Measurements from ENCODE around the gene TRIM67. TPM values are rescaled to one million over a fixed set of nuclear protein-coding genes. Genes with fewer than 3 reads are reported as not detected.

Gene TRIM67
- total and polyA plus RNA-seq, 9 of the 15 experiments (the other 6 are each of a cell fraction or from before 2014, with no cell fraction given): 0.04 to 0.60 (median 0.31) TPM

DNA sequence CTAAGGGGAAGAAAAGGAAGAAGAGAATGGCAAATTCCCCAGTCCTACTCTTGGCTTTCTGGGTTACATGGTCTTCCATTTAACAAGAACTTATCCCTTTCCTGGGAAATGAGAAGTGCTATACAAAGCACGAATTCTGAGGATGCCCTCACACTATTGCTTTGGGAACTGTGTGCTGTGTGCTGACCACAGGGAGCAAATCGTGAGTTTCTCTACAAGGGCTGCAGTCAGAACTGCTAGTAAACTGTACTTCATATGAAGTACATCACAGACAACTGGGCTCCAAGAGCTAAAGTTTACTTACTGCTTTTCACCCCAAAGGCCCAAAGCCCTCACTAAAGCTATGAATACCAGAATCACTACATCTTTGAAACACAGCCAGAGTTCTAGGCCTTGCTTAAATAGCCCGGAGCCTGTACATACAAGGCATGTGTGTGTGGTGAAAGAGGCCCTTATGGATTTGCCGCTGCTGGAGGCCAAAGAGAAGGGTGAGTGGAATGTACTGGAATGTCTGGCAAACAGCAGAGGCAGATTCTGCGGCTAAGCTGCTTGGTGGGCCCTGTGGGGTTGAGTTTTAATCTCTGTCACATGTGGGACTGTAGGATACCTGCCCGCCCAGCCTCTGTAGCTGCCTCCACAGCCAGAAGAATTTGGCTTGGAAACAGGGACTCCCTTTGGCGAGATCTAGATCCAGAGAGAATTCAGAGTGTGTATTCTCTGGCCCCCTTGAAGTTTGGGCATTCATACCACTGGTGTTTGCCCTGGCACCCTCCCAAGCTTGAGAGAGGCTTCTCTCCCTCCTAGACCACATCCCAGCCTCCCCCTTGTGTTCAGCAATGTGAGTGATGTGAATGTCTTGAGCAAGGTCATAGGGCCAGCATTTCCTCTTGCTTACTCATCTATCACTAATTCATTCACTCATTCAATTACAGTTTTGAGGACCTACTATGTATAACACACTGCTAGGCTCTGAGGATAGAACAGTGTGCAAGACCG is 21.9 kb upstream of the TRIM67 start:
- H3K9me3 ChIP-seq (replicated peaks; ENCODE audit: control insufficient read depth, insufficient read depth, low read depth, low read length): no peaks in the 10 kb centered on the region
- 20% methylated on average over 8 of the region's 8 CpGs for WGBS (ENCODE audit: insufficient coverage, low coverage, missing lambda C conversion rate)
- H3K4me2 ChIP-seq (ENCODE audit: insufficient read depth, low read length): no peak overlapping the region
- ATAC-seq (peak; percentile 53), FAIRE-seq (no peak), DNase-seq (ENCODE audit: extremely low read depth in 1 of 4, low spot score in 3 of 4) (no peak)
- in situ Hi-C loops (cut with MboI): no loop called here
- ChIA-PET CTCF (ENCODE audit: low intra/inter-chr PET ratio) (no interaction called here), POLR2A (interaction anchor here (1.3 to 1.6 kb wide), 2 partner anchors 17 to 18 kb away, joined by 3 to 4 read pairs; no protein-coding TSS in a partner anchor)
- BruUV-seq (replicated peaks): no TSS peak
- intact Hi-C loops (cut with micrococcal nuclease): no loop called here
- no peaks in the 10 kb centered on the region for H3K9me1 ChIP-seq (ENCODE audit: control insufficient read depth, insufficient read depth, low read length)
- H3K4me3 ChIP-seq: no peak overlapping the region
- no peaks in the 10 kb centered on the region for H3K79me2 ChIP-seq (ENCODE audit: control insufficient read depth, insufficient read depth, low read length)
- no peaks in the 10 kb centered on the region for H3K36me3 ChIP-seq (ENCODE audit: control insufficient read depth, insufficient read depth, low read length)
- H3K27me3 ChIP-seq (ENCODE audit: control insufficient read depth in 2 of 2, insufficient read depth in 2 of 2, low read length in 2 of 2): peaks cover 0 to 7% of the 10 kb centered on the region in 2 experiments; a peak in 2 of 5 replicates
- peak overlapping the region; percentile 47 for H2AFZ ChIP-seq (ENCODE audit: low read depth, low read length)
- peaks cover 0 to 17% of the 10 kb centered on the region in 2 experiments; a peak in 2 of 5 replicates for H3K4me1 ChIP-seq (replicated peaks in 1 of 2; ENCODE audit: control insufficient read depth in 2 of 2, insufficient read depth in 2 of 2, low read length in 2 of 2)
- H3K27ac ChIP-seq (ENCODE audit: extremely low read depth, low read depth, low read length): no peak overlapping the region
- H3K9ac ChIP-seq (ENCODE audit: insufficient read depth in 1 of 2, low read depth in 2 of 2, low read length in 2 of 2): no peak overlapping the region
- no peaks in the 10 kb centered on the region for H4K20me1 ChIP-seq (replicated peaks; ENCODE audit: control insufficient read depth, insufficient read depth, low read length)
- TF ChIP-seq ZNF589 (CRISPR knock-in tag; IDR thresholded peaks at IDR 0.05; ENCODE audit: low read depth) (peak; percentile 26; the same call in 1 of the 2 replicates), MAFK (IDR thresholded peaks at IDR 0.05; ENCODE audit: low read length) (no peak), NFRKB (IDR thresholded peaks at IDR 0.05; ENCODE audit: low read depth) (no peak), SIX5 (IDR thresholded peaks at IDR 0.05; ENCODE audit: borderline replicate concordance in 1 of 2, insufficient read depth in 1 of 2, low read depth in 1 of 2, low read length in 2 of 2) (no peak), POLR2G (IDR thresholded peaks at IDR 0.05; ENCODE audit: low read depth, low read length) (no peak), ILK (tag; IDR thresholded peaks at IDR 0.05; ENCODE audit: borderline replicate concordance, low read depth) (peak; percentile 33; the same call in 1 of the 2 replicates), DPF2 (IDR thresholded peaks at IDR 0.05) (no peak), MEIS2 (IDR thresholded peaks at IDR 0.05; ENCODE audit: partially characterized antibody) (peak; percentile 14), TCFL5 (CRISPR knock-in tag; conservative IDR thresholded peaks at IDR 0.05) (no peak)
- TF ChIP-seq, protein P1, sequence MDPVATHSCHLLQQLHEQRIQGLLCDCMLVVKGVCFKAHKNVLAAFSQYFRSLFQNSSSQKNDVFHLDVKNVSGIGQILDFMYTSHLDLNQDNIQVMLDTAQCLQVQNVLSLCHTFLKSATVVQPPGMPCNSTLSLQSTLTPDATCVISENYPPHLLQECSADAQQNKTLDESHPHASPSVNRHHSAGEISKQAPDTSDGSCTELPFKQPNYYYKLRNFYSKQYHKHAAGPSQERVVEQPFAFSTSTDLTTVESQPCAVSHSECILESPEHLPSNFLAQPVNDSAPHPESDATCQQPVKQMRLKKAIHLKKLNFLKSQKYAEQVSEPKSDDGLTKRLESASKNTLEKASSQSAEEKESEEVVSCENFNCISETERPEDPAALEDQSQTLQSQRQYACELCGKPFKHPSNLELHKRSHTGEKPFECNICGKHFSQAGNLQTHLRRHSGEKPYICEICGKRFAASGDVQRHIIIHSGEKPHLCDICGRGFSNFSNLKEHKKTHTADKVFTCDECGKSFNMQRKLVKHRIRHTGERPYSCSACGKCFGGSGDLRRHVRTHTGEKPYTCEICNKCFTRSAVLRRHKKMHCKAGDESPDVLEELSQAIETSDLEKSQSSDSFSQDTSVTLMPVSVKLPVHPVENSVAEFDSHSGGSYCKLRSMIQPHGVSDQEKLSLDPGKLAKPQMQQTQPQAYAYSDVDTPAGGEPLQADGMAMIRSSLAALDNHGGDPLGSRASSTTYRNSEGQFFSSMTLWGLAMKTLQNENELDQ (CRISPR knock-in tag; IDR thresholded peaks at IDR 0.05; ENCODE audit: borderline replicate concordance): no peak
- TF ChIP-seq, protein P2, sequence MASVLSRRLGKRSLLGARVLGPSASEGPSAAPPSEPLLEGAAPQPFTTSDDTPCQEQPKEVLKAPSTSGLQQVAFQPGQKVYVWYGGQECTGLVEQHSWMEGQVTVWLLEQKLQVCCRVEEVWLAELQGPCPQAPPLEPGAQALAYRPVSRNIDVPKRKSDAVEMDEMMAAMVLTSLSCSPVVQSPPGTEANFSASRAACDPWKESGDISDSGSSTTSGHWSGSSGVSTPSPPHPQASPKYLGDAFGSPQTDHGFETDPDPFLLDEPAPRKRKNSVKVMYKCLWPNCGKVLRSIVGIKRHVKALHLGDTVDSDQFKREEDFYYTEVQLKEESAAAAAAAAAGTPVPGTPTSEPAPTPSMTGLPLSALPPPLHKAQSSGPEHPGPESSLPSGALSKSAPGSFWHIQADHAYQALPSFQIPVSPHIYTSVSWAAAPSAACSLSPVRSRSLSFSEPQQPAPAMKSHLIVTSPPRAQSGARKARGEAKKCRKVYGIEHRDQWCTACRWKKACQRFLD (CRISPR knock-in tag; IDR thresholded peaks at IDR 0.05): 0 out of 2 replicates have a peak, but pooled peaks have one; percentile 43
- TF ChIP-seq, protein P3, sequence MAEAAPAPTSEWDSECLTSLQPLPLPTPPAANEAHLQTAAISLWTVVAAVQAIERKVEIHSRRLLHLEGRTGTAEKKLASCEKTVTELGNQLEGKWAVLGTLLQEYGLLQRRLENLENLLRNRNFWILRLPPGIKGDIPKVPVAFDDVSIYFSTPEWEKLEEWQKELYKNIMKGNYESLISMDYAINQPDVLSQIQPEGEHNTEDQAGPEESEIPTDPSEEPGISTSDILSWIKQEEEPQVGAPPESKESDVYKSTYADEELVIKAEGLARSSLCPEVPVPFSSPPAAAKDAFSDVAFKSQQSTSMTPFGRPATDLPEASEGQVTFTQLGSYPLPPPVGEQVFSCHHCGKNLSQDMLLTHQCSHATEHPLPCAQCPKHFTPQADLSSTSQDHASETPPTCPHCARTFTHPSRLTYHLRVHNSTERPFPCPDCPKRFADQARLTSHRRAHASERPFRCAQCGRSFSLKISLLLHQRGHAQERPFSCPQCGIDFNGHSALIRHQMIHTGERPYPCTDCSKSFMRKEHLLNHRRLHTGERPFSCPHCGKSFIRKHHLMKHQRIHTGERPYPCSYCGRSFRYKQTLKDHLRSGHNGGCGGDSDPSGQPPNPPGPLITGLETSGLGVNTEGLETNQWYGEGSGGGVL (CRISPR knock-in tag; IDR thresholded peaks at IDR 0.05): no peak
- TF ChIP-seq, protein P4, sequence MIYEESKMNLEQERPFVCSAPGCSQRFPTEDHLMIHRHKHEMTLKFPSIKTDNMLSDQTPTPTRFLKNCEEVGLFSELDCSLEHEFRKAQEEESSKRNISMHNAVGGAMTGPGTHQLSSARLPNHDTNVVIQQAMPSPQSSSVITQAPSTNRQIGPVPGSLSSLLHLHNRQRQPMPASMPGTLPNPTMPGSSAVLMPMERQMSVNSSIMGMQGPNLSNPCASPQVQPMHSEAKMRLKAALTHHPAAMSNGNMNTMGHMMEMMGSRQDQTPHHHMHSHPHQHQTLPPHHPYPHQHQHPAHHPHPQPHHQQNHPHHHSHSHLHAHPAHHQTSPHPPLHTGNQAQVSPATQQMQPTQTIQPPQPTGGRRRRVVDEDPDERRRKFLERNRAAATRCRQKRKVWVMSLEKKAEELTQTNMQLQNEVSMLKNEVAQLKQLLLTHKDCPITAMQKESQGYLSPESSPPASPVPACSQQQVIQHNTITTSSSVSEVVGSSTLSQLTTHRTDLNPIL (CRISPR knock-in tag; IDR thresholded peaks at IDR 0.05): no peak

Measured in K562 (cell line).